ENCODE results near the gene COX5B.
A peak's percentile ranks its signal among the peaks of the same experiment; 100 is the strongest.

Gene COX5B

DNA sequence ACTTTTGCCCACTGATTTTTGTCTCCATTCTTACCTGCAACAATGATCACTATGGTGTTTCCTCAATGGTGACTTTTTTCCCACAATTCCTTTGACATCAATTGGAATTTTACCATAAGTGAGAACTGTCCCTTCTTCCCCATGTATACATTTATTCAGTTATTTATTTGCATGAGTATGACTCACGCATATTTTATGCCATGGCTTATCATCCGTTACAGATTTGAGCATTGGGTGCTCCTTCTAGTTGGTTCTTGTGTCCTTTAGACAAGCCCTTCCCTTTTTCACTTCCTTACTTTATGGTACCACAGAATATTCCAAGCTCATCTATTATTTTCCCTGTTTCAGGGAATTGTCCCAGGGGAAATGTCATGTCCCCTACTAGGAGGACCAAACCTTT, 7.6 kb downstream of the COX5B start:
- DNase-seq (ENCODE audit: low read depth) = no peak
- H3K4me3 ChIP-seq (ENCODE audit: low read depth, low read length) = no peak overlapping the region

DNA sequence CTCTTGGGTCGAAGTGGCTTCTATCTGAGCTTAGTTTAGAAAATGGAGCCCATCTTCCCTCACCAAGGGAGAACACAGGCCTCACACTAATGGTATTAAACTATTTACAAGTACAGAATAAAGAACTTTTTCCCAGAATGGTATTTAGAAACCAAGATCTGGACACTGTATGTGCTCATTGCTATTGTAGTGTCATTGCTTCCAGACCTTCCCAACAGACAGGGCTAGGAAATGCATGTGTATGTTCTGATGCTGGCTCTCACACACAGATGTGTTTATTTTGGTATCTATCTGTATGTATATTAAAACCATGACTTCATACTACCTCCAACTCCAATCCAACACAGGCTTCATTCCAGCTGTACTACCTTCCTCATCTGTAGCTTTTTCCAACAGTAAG, 8.0 kb downstream of the COX5B start:
- DNase-seq (ENCODE audit: low read depth) = no peak
- no peak overlapping the region for H3K4me3 ChIP-seq (ENCODE audit: low read depth, low read length)

DNA sequence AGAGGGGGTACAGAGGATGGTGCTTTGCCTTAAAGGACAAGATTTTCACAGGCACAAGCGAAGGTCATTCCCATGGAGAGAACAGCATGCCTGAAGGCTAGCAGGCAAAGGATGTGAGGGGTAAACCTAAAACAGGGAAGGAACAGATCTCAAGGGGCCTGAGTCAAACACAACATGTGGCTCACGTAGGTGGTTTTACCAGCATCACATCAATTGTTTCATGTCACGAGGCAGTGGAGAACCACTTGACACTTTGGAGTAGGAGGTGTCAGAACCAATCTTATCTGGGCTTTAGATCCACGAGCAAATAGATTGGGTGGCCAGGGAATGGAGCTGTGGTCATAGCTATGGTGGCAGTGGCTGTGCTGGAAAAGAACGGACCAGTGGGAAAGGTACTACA, 8.4 kb downstream of the COX5B start:
- H3K4me3 ChIP-seq (ENCODE audit: low read depth, low read length) = no peak overlapping the region
- no peak for DNase-seq (ENCODE audit: low read depth)

DNA sequence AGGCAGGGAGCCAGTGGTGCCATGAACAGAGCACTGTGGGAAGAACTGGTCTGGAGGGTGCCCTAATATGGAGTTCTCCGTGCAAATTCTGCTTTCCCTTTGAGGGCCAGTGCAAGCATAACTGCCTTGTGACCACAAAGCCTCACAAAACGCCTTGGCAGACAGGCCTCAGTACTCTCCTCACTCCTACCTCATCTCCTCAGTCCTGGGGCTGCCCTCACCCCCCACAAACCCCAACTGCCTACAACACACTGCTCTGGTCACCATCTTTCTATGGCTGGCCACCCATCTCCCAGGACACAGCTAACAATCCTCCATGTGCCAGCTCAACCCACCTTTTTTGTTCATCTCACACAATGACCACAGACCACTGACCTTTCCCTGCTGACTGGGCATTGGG, 8.9 kb downstream of the COX5B start:
- DNase-seq (ENCODE audit: low read depth) = no peak
- H3K4me3 ChIP-seq (ENCODE audit: low read depth, low read length) = no peak overlapping the region

DNA sequence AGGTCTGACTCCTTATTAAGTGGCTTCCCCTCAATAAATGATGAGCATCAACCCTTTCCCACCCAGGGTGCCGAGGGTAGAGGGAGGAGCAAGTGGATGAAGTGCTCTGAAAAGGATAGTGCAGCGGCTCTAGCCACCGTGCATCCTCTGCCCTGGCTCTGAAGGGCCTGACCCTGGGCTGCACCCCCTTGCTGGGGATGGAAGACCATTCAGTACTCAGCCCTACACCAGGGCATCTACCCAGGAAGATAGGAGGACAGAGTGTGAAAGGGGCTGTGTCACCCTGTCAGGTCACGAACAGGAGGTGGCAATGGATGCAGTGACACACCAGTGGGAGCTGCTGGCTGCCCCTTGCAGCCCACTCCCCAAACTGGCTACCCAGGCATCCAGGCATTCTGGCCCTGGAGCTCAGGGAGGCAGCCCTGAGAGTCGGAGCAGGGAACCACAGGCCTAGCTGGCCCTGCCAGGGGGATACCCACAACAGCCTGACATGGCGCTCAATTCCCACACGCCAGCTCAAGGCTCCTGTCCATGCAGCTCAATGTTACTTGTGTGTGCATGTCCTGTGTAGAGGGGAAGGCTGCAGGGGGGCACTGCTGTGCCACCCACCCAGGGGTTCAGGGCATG, 10.4 kb downstream of the COX5B start:
- DNase-seq (ENCODE audit: low read depth) = no peak
- H3K4me3 ChIP-seq (ENCODE audit: low read depth, low read length) = no peak overlapping the region

DNA sequence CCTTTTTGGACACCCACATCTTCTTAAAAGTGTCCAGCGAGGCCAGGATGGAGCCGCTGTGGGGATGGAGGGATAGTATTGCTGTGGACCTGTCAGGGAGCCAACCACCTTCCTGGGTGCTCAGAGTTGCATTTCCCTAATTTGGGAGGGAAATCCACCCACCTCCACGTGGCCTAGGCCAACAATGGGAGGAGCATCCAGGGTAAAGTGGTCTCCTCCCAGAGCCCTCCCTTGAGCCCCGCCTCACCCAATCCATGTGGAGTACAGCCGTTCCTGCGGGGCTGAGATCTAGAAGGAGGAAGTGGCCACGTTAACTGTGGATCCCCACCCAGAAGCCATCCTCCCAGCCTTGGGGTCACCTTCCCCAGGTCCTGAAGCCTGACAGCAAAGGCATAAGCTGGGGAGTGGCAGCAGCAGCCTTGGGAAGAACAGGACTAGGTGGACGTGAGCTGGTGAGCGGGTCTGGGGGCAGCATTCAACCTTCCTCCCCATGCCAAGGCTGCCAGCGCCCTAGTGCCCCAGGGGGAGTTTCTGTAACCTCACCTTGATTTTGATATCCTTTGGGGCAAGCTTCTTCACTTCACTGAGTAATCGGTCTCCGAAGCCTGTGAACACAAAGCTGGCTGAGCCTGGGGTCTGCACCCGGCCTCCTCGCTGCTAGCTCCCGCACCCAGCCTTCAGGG, 11.2 kb downstream of the COX5B start:
- no peak overlapping the region for H3K4me3 ChIP-seq (ENCODE audit: low read depth, low read length)
- DNase-seq (ENCODE audit: low read depth) = no peak

DNA sequence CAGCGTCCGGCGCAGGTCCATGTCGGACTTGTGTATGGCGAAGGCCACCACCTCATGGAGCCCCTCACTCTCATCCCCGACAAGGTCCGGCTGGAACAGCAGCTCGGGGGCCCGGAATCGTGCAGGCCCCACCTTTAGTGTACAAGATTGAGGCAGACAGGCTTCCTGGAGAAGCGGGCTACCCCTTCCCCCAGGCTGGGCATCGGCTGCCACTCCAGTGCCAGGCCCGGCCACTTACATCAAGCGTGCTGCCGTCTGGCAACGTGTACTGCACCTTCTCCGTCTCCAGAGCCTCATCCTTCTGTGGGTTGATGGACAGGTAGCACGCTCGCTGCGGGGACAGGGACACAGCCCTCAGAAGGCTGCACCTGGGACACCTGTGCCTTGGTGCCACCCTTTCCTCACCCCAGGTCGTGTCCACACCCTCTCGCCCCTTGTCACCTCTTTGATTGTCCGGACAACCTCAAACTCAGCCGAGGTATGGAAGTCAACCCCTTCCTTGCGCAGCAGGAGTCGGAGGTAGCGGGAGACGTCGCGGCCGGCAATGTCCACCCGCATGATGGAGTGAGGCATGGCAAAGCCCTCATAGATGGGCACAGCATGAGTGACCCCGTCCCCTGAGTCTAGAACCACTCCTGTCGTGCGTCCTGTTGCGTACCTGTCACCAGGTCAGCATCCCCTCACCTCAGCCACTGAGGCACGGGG, 12.3 kb downstream of the COX5B start:
- no peak overlapping the region for H3K4me3 ChIP-seq (ENCODE audit: low read depth, low read length)
- no peak for DNase-seq (ENCODE audit: low read depth)

DNA sequence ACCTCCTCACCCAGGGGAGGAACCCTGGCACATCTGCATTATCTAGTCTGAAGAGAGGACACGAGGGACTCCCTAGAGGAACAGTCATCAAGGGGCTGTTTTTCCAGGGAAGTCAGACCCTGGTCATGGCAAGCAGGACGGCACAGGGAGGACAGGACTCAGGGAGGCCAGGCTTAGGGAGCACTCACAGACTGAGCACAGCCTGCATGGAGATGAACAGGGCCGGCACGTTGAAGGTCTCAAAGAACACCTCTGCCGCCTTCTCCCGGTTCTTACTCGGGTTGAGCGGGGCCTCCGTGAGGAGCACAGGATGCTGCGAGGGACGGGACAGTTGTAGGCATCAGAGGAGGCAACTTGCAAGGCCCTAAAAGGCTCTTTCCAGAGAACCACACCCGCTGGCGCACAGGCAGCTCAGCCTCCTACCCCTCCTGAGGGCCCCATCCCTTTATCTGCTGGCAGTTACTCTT, 12.9 kb downstream of the COX5B start:
- no peak overlapping the region for H3K4me3 ChIP-seq (ENCODE audit: low read depth, low read length)
- no peak for DNase-seq (ENCODE audit: low read depth)

DNA sequence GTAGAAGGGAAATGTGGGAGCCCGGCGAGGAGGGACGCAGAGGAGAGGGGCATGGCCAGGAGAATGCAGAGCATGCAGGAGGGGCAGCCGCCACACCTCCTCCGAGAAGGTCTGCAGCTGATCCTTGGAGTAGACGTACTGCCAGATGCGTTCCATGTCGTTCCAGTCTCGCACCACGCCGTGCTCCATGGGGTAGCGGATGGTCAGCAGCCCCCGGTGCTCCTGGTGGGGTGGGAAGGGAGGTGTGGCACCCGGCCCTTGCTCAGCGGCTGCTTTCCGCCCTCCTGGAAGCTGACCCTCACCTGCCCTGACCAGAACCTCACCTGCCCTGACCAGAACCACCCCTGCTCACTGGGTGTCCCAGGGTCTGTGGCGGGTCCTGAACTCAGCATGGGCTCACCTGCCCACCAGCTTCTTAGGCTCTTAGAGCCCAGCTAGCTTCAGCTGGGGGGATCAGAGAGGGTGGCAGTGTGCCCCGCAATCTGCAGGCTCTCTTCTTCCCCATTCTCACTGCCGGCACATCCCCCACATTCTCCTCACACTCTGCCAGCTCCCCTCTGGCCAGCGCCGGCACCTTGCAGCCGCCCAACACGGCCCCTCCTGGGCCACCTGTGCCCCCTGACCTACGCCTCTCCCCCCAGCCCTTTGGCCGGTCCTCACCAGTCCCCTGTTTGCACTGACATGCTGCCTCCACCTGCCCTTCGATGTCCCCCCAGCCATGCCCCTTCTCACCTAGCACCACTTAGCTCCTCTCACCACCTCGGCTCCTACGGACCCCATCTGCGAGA, 13.6 kb downstream of the COX5B start:
- no peak for DNase-seq (ENCODE audit: low read depth)
- no peak overlapping the region for H3K4me3 ChIP-seq (ENCODE audit: low read depth, low read length)

DNA sequence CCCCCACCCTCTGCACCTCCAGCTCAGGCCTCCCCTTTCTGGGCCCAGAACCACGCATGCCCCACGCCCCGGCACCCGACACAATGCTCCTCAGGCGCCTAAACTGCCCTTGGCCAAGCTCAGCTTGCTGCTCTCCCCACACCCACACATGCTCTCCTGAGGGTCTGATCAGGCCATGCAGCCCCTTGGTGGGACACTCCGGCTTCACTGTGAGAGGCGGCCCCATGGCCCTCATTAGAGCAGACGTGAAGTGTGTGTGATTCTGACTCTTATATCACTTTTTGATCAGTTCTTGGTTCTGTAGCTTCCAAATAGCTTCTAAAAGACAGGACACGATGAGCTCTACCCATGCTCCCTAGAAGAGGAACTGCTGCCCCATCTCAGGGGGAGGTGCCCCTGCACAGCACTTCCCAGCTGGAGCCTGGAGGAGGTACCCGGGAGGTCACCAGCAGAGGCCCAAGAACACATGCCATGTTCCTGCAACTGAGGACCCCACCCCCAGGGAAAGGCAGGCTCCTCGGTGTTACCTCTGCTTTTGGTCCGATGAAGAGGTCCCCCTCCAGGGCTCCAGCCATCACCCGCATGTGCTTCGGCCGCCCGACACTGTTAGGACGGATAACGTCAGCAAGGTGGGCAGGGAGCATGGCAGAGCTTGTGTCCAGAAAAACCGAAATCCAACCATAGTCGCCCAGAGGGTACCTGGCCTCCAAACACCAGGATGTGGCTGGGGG, 14.3 kb downstream of the COX5B start:
- H3K4me3 ChIP-seq (ENCODE audit: low read depth, low read length) = no peak overlapping the region
- DNase-seq (ENCODE audit: low read depth) = no peak

DNA sequence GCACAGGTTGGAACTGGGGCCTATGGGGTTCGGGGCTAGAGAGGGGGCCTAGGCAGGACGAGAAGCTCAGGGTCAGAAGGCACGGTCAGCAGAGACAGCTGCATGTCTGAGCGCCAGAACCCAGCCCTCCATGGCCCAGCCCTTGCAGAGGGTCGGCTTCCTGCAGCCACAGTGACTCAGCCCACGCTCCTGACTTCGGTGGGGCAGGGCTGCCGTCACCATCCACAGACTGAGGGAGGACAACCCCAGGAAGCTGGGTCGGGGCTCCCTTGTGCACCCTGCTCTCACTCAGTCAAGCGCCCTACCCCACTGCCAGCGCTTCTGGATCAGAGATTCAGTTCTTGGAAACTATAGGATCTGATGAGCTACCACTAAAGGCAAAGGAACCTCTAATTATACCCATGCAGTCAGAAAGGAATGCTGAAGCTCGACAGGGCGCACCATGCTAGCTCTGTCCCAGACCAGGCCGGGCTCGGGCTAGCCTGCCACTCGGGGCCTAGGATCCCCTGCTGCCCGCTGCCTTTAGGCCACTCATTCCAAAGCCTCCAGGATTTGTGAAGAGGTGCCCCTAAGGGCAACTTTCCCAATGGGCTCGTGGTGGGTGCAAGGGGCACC, 15.0 kb downstream of the COX5B start:
- H3K4me3 ChIP-seq (ENCODE audit: low read depth, low read length) = no peak overlapping the region
- no peak for DNase-seq (ENCODE audit: low read depth)

DNA sequence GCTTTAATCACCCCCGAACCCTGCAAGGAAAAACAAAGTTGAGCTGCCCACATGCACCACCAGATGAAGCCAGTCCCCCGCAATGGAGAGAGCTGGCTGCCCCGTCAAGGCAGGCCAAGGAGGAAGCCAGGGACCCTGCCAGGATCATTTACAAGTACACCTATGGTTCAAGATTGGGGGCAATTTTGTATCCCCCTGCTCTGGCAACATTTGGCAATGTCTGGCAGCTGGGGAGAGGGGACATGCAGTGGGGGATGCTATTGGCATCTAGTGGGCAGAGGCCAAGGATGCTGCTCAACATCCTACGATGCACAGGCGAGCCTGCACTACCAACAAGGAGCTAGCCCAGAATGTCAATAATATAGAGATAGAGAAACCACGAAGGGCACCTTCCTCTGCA, 16.1 kb downstream of the COX5B start:
- peak overlapping the region; percentile 75 for H3K4me3 ChIP-seq (ENCODE audit: low read depth, low read length)
- DNase-seq (ENCODE audit: low read depth) = no peak

DNA sequence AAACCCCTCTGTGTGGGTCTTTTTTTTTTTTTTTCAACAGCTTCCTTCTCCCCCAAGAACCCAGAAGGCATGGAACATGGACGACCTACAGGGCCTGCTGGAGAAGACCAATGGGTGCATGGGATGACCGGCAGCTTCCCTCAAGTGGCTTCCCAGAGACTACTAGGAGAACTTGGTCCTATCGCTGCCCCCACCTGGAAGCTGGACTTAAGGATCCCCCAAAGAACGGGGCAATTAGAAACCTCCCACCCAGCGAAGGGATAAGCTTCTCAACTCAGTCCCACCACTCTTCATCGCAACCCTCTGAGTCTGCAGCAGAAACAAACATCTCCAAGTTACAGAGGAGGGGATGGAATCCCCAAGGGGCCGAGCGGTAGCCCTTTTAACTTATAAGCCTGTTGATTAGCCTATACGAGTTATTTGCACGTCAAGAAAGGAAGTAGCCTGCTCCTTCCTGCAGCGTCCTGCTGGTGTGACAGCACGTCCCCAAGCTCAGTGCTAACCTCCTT, 16.6 kb downstream of the COX5B start:
- peak overlapping the region; percentile 75 for H3K4me3 ChIP-seq (ENCODE audit: low read depth, low read length)
- no peak for DNase-seq (ENCODE audit: low read depth)

DNA sequence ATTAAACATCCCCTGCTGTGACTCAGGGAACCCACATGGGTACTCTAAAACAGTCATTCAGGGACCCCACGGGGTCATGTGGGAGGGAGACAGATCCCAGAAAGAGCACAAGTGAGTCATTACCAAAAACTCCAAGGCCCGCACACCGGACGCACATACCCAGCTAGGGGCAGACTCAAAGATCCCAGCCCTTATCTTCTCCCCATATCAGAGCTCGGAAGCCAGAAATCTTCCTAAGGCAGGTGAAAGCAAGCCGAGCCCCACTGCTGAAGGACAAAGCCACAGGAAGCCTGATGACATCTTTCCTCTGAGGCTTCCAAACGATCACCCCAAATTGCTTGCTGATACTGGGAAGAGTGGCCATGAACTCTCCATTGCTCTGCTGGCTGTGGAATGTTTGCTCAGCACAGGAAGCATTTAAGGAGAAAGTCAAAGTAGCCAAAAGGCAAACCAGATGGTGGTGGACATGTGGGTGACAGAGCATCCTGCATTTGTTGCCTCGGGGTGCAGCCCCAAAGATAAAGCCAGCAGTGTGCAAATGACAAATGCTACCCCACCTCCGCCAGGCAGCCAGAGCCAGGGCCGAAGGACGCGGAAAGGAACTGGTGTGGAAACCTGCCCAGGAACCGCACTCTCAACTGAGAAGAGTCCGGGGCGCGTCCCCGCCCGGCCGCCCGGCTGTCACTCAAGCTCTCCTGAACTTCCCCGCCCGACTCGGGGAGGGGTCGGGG, 17.2 kb downstream of the COX5B start:
- peak overlapping the region; percentile 75 for H3K4me3 ChIP-seq (ENCODE audit: low read depth, low read length)
- peak; percentile 60 for DNase-seq (ENCODE audit: low read depth)

DNA sequence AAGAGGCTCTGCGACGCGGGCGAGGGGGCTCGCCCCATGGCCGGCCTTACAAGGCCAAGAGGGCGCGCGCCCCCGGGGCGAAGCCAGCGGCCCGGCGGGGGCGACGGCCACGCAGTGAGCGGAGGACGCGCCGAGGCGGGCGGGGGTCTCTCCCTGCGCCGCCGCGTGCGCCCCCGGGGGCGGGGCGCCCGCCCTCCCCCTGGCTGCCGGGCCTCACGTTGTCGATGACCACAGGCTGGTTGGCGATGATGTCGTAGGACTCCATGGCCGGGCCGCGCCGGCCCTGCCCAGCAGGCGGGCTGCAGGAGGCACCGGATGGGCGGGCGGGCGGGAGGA, 17.7 kb downstream of the COX5B start:
- H3K4me3 ChIP-seq (ENCODE audit: low read depth, low read length) = peak overlapping the region; percentile 75
- DNase-seq (ENCODE audit: low read depth) = no peak

DNA sequence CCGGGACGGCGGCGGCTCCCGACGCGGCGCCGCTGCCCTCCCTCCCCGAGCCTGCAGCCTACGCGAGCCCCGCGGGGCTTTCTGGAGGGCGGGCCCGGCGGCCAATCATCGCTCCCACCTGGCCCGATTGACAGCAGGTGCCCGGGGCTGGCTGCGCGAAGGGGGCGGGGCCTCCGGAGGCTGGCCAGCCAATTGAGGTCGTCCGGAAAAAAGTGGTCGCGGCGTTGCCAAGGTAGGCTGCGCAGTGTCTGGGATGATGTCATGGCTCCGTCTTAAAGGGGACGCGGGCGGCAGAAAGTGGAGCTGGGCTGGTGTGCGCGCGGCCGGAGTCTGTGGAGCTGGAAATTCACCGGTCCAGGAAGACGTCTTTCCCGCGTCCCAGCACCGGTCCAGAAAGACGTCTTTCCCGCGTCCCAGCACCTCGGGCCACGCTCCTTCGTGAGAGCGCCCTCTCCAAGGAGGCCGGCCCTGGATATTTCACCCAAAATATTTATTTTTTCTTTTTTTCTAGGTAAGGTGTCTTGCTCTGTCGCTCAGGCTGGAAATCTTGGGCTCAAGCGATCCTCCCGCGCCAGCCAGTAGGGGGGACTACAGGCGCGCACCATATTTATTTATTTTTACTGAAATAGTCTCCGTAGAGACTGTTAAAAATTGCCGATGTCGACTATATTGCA, 18.2 kb downstream of the COX5B start, which contains the start of gene ACTR1B:
ACTR1B (minus strand) TSS at position 83 of the 674 bp plus-strand sequence. CDS start 154 bp downstream, outside the sequence.
- peak; percentile 95 for DNase-seq (ENCODE audit: low read depth)
- peak within 1 kb of the TSS; percentile 75 for H3K4me3 ChIP-seq (ENCODE audit: low read depth, low read length)

DNA sequence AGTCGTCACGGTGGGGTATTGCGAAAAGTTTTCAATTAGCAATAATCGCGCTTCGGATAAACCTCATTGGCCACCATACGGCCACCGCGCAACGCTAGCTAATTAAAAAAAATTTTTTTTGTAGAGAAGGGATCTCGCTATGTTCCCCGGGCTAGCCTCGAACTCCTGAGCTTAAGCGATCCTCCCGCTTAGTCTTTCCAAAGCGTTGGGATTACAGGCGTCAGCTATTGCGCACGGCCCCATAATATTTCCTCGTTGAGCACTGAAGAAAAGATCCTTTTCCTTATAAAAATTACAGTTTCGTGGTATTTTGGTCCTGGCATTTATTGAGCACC, 18.7 kb downstream of the COX5B start:
- H3K4me3 ChIP-seq (ENCODE audit: low read depth, low read length) = peak overlapping the region; percentile 75
- DNase-seq (ENCODE audit: low read depth) = no peak

DNA sequence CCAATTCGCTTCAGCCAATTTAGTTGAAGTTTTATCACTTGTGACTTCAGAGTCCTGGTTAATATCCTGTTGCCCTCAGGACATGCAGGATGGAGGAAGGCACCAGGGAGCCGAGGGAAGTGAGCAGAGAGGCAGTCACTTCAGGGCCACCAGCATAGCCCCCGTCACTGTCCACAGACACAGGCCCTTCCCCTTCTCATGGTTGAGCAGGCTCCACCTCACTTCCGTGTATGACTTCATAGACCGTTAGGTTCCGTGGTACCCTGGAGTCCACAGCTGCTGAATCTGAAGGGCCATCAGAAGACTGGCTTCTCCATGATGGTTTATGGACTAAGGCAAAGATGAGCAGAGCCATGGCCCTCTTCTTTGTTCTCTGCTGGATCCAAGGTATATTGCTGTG, 23.6 kb downstream of the COX5B start, which contains the start of gene C2orf92:
C2orf92 (plus strand) TSS at position 266 of the 400 bp plus-strand sequence; CDS start at position 342, 76 bp downstream.
- no peak for DNase-seq (ENCODE audit: low read depth)

More for the DNA sequence above, 23.6 kb downstream of the COX5B start, which contains the start of gene C2orf92:
- H3K4me3 ChIP-seq (ENCODE audit: low read depth, low read length) = no peak within 1 kb of the TSS

Measured in skeletal muscle cell (primary cell).